Keratinocyte (primary cell): Measurements from ENCODE around the gene MAP1LC3B2. TPM values are rescaled to one million over a fixed set of nuclear protein-coding genes. Genes with fewer than 3 reads are reported as not detected.

Source experiments
- DNase-seq: peaks from one replicate; pipeline ENCODE4 v3.0.0-alpha.2; 2011; ENCODE audit warnings: low read depth, missing footprints, low spot score
- FAIRE-seq: peaks from 2 replicates; lab custom pipeline; 2011; peaks lifted over from hg19 to GRCh38; lab: Jason Lieb, UNC
- H2AFZ ChIP-seq: 2 replicates; pipeline ENCODE4 v1.6.0; 2012; ENCODE audit warnings: low read length, control low read depth, inconsistent platforms; ENCODE audit not compliant: control insufficient read depth
- H3K27ac ChIP-seq: 2 replicates; pipeline ENCODE4 v1.5.1; 2011; ENCODE audit warnings: low read length; ENCODE audit not compliant: control insufficient read depth, insufficient read depth
- H3K27me3 ChIP-seq: 3 replicates; pipeline ENCODE4 v1.6.0; 2011; ENCODE audit warnings: low read length; ENCODE audit not compliant: control insufficient read depth, insufficient read depth; ENCODE audit errors: extremely low read depth
- H3K36me3 ChIP-seq, 2 experiments: 2 replicates in 1 of 2; 3 replicates in 1 of 2; pipeline ENCODE4 v1.5.1; 2011; ENCODE audit warnings: low read length in 2 of 2, mild to moderate bottlenecking in 1 of 2; ENCODE audit not compliant: control insufficient read depth in 2 of 2, insufficient read depth in 2 of 2; ENCODE audit errors: extremely low read depth in 1 of 2
- H3K4me1 ChIP-seq: 3 replicates; pipeline ENCODE4 v1.5.1; 2011; ENCODE audit warnings: low read length; ENCODE audit not compliant: control insufficient read depth, insufficient read depth; ENCODE audit errors: extremely low read depth
- H3K4me2 ChIP-seq: 3 replicates; pipeline ENCODE4 v1.6.0; 2011; ENCODE audit warnings: low read depth, low read length; ENCODE audit not compliant: control insufficient read depth, insufficient read depth; ENCODE audit errors: extremely low read depth
- H3K4me3 ChIP-seq, 3 experiments: fragments of 200-600 bp in 1 of 3; sonication (generic) in 1 of 3; 2 replicates in 2 of 3; 3 replicates in 1 of 3; pipeline ENCODE4 v1.5.1; 2011 to 2016; ENCODE audit warnings: low read length in 3 of 3, mild to moderate bottlenecking in 3 of 3, control low read depth in 2 of 3, inconsistent platforms in 1 of 3, low read depth in 1 of 3, mixed read lengths in 1 of 3, mixed run types in 1 of 3, moderate library complexity in 1 of 3; ENCODE audit not compliant: control insufficient read depth in 2 of 3, insufficient read depth in 2 of 3; ENCODE audit errors: extremely low read depth in 1 of 3
- H3K79me2 ChIP-seq: 2 replicates; pipeline ENCODE4 v1.6.0; 2012; ENCODE audit warnings: low read length; ENCODE audit not compliant: control insufficient read depth, insufficient read depth
- H3K9ac ChIP-seq: 3 replicates; pipeline ENCODE4 v1.6.0; 2011; ENCODE audit warnings: low read length; ENCODE audit not compliant: control insufficient read depth, insufficient read depth; ENCODE audit errors: extremely low read depth
- H3K9me1 ChIP-seq: 3 replicates; pipeline ENCODE4 v1.6.0; 2011; ENCODE audit warnings: low read length; ENCODE audit not compliant: control insufficient read depth, insufficient read depth; ENCODE audit errors: extremely low read depth
- H3K9me3 ChIP-seq: 2 replicates; pipeline ENCODE4 v1.5.1; 2012; ENCODE audit warnings: low read depth, low read length; ENCODE audit not compliant: control insufficient read depth
- H4K20me1 ChIP-seq: 3 replicates; pipeline ENCODE4 v1.6.0; 2011; ENCODE audit warnings: low read length; ENCODE audit not compliant: control insufficient read depth, insufficient read depth; ENCODE audit errors: extremely low read depth
- EZH2 ChIP-seq: IDR thresholded peaks from one replicate; pipeline ENCODE4 v1.6.1; 2012; ENCODE audit warnings: inconsistent platforms, mild to moderate bottlenecking, low read length, moderate library complexity
- dilution Hi-C: fragments of 300-500 bp; cut with MboI; formaldehyde crosslinking; loops from one replicate; pipeline ENCODE4 v1.7.0; 2020; ENCODE audit warnings: low sequenced_read_pairs; ENCODE audit not compliant: extremely low pct_ligation_motif_present
- polyA plus RNA-seq, 5 experiments: library from polyadenylated mRNA; depleted of rRNA in 3 of 5; stranded (reverse) in 3 of 5; stranded (forward) in 1 of 5; unstranded in 1 of 5; fragments of >200 nt; gene quantifications; 1 replicate in 1 of 5; 2 replicates in 3 of 5; 3 replicates in 1 of 5; pipeline versions ENCODE4 v1.2.1 to v1.2.3, GENCODE V29; 2011 to 2012; ENCODE audit warnings: missing spikeins in 2 of 5, low read depth in 1 of 5, low replicate concordance in 1 of 5
- TF ChIP-seq, protein P1 (sequence below), 3 experiments: IDR thresholded peaks in 1 of 3; conservative IDR thresholded peaks in 1 of 3; optimal IDR thresholded peaks in 1 of 3; 2 replicates in 2 of 3; 3 replicates in 1 of 3; pipeline versions ENCODE3 to v1.5.1; 2011; ENCODE audit warnings: low read length in 3 of 3, mild to moderate bottlenecking in 3 of 3, moderate library complexity in 2 of 3, control low read depth in 1 of 3, inconsistent platforms in 1 of 3; ENCODE audit not compliant: insufficient read depth in 2 of 3; ENCODE audit errors: extremely low read depth in 1 of 3

The MAP1LC3B2 gene
- polyA plus RNA-seq, 1 donor (not counting 4 experiments of a cell fraction or from before 2014, with no cell fraction given) = 6.0 TPM

DNA sequence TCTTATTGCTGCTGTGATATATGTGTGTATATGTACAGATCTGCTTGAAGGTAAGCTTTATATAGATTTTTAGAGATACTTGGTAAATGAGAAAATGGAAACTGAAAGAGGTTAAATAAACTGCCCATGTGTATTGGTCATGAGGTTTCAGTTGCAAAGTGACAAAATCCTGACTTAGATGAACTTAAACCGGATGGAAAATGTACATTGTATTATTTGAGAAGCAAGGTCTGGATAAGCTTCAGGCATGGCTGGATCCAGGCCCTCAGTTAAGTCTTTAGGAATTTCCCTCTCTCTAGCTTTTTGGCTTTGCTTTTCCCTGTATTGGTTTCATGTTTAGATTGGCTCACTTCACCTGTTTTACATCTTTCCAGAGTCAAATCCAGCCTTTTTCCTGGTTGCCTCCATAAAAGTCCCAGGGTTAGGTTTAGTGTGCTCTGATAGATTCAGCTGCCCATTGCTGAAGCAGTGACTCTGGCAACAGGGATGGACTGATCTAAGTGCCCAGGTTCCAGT, 21.0 kb upstream of the MAP1LC3B2 start:
- FAIRE-seq (no peak), DNase-seq (no peak)
- Histone ChIP-seq H3K4me1 (peaks cover 36% of the 10 kb centered on the region), H3K27me3 (no peaks in the 10 kb centered on the region), H2AFZ (no peak overlapping the region), H3K79me2 (no peaks in the 10 kb centered on the region), H3K9me1 (no peaks in the 10 kb centered on the region), H3K9me3 (no peaks in the 10 kb centered on the region), H3K9ac (no peak overlapping the region), H3K36me3 (peaks cover 0 to 3% of the 10 kb centered on the region in 2 experiments), H3K4me3 (no peak overlapping the region), H4K20me1 (no peaks in the 10 kb centered on the region), H3K4me2 (no peak overlapping the region), H3K27ac (no peak overlapping the region)
- TF ChIP-seq, protein P1, sequence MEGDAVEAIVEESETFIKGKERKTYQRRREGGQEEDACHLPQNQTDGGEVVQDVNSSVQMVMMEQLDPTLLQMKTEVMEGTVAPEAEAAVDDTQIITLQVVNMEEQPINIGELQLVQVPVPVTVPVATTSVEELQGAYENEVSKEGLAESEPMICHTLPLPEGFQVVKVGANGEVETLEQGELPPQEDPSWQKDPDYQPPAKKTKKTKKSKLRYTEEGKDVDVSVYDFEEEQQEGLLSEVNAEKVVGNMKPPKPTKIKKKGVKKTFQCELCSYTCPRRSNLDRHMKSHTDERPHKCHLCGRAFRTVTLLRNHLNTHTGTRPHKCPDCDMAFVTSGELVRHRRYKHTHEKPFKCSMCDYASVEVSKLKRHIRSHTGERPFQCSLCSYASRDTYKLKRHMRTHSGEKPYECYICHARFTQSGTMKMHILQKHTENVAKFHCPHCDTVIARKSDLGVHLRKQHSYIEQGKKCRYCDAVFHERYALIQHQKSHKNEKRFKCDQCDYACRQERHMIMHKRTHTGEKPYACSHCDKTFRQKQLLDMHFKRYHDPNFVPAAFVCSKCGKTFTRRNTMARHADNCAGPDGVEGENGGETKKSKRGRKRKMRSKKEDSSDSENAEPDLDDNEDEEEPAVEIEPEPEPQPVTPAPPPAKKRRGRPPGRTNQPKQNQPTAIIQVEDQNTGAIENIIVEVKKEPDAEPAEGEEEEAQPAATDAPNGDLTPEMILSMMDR (optimal IDR thresholded peaks at IDR 0.05 in 1 of 3, IDR thresholded peaks at IDR 0.05 in 1 of 3, conservative IDR thresholded peaks at IDR 0.05 in 1 of 3; ENCODE audit: extremely low read depth in 1 of 3, insufficient read depth in 2 of 3, low read length in 3 of 3) = no peak
- no peak for TF ChIP-seq EZH2
- dilution Hi-C loops = no loop called here

DNA sequence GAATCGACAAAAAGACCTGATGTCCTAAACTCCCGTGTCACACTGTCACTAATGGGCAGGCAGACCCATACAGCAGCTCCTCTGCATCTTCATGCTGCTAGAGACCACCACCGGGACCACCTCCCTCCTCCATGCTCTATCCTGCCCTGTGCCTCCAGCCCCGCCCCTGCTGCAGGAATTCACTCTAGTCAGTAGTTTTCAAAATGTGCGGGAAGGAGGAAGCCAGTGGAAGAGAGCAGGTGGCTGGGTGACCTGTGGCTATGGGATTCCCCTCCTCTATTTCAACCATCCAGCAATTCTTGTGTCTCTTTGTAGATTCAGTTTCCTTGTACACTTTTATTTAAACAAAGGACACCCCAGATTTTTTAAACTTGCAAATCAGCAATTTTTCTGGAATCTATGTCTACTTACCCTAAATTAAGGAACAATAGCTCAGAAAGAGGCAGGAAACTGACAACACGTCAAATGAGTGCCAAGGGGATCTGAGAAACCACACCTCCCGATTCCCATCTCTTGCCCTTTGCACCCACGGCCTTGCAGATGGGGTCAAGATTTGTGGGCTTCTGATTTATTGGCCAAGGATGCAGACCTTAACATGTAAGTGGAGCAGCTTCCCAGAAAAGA, 20.4 kb upstream of the MAP1LC3B2 start:
- H3K9me3 ChIP-seq = no peaks in the 10 kb centered on the region
- FAIRE-seq (no peak), DNase-seq (no peak)
- no peaks in the 10 kb centered on the region for H3K9me1 ChIP-seq
- dilution Hi-C loops = no loop called here
- TF ChIP-seq EZH2 = no peak
- TF ChIP-seq, protein P1 (optimal IDR thresholded peaks at IDR 0.05 in 1 of 3, IDR thresholded peaks at IDR 0.05 in 1 of 3, conservative IDR thresholded peaks at IDR 0.05 in 1 of 3; ENCODE audit: extremely low read depth in 1 of 3, insufficient read depth in 2 of 3, low read length in 3 of 3) = no peak
- H3K79me2 ChIP-seq = no peaks in the 10 kb centered on the region
- no peak overlapping the region for H3K4me3 ChIP-seq
- H3K9ac ChIP-seq = no peak overlapping the region
- H2AFZ ChIP-seq = no peak overlapping the region
- H4K20me1 ChIP-seq = no peaks in the 10 kb centered on the region
- no peak overlapping the region for H3K27ac ChIP-seq
- H3K27me3 ChIP-seq = no peaks in the 10 kb centered on the region
- H3K4me2 ChIP-seq = no peak overlapping the region
- H3K36me3 ChIP-seq = peaks cover 0 to 3% of the 10 kb centered on the region in 2 experiments
- H3K4me1 ChIP-seq = peaks cover 31% of the 10 kb centered on the region
